ENCODE measurements around the gene POFUT1. TPM values are rescaled to one million over a fixed set of nuclear protein-coding genes. Genes with fewer than 3 reads are reported as not detected.

The POFUT1 gene
- total and polyA plus RNA-seq, 2 of the 8 experiments (the other 6 are each of a cell fraction or from before 2014, with no cell fraction given): 19.4 to 24.4 TPM

GRCh38 chr20:32278199-32278643, 70.5 kb downstream of the POFUT1 start:
- peak overlapping the region in 1 of 4 experiments; percentile 35; a peak in 1 of 7 replicates for H3K9ac ChIP-seq (replicated peaks in 1 of 4; ENCODE audit: extremely low read depth in 1 of 4, low read depth in 3 of 4, low read length in 3 of 4)
- POLR2A ChIA-PET (ENCODE audit: partially characterized antibody): no interaction called here

More at GRCh38 chr20:32278199-32278643, 70.5 kb downstream of the POFUT1 start:
- no peaks in the 10 kb centered on the region for H4K20me1 ChIP-seq (replicated peaks in 1 of 2; ENCODE audit: control insufficient read depth in 1 of 2, insufficient read depth in 2 of 2, low read length in 2 of 2)
- peak overlapping the region; percentile 47 to 74 for H3K4me2 ChIP-seq (ENCODE audit: insufficient read depth in 1 of 2, low read depth in 2 of 2, low read length in 2 of 2)
- no peaks in the 10 kb centered on the region; the same call in 1 of the 2 replicates for H3K79me1 ChIP-seq (ENCODE audit: low read depth, low read length)
- TF ChIP-seq JUND (IDR thresholded peaks at IDR 0.05; ENCODE audit: low read length): no peak
- TF ChIP-seq SIN3A (conservative IDR thresholded peaks at IDR 0.05 in 1 of 2, IDR thresholded peaks at IDR 0.05 in 1 of 2; ENCODE audit: low read depth in 1 of 2, low read length in 2 of 2): no peak
- no peak for TF ChIP-seq BACH1 (IDR thresholded peaks at IDR 0.05; ENCODE audit: low read length)
- no peak for TF ChIP-seq CEBPB (IDR thresholded peaks at IDR 0.05; ENCODE audit: low read depth, low read length)
- TF ChIP-seq SP1 (IDR thresholded peaks at IDR 0.05; ENCODE audit: low read depth, low read length): no peak
- TF ChIP-seq TCF12 (IDR thresholded peaks at IDR 0.05; ENCODE audit: low read depth, low read length): no peak
- no peak for TF ChIP-seq RBBP5 (IDR thresholded peaks at IDR 0.05; ENCODE audit: borderline replicate concordance, low read depth, low read length)
- TF ChIP-seq HDAC6 (IDR thresholded peaks at IDR 0.05; ENCODE audit: low read depth, low read length): no peak
- H3K27ac ChIP-seq (ENCODE audit: low read depth, low read length): no peak overlapping the region
- no peak overlapping the region for H3K56ac ChIP-seq (replicated peaks; ENCODE audit: insufficient read length, low read depth, low read length)
- H3K4me1 ChIP-seq (replicated peaks in 1 of 4; ENCODE audit: control insufficient read depth in 3 of 4, insufficient read depth in 4 of 4, low read length in 3 of 4): peaks cover 0 to 4% (median 0%) of the 10 kb centered on the region in 4 experiments; a peak in 3 of 7 replicates
- H4K91ac ChIP-seq (replicated peaks; ENCODE audit: insufficient read length, low read length): no peak overlapping the region
- H2BK20ac ChIP-seq (ENCODE audit: low read length): no peak overlapping the region
- no peak overlapping the region for H3K4ac ChIP-seq (replicated peaks; ENCODE audit: insufficient read length, low read depth, low read length)
- FAIRE-seq (no peak), DNase-seq (ENCODE audit: low read depth in 1 of 2, low spot score in 2 of 2) (no peak)
- 79% methylated on average over 4 of the region's 4 CpGs; no CpG with 5 or more reads in 1 of the 2 experiments for WGBS, 2 experiments (ENCODE audit: extremely low coverage in 1 of 2, insufficient coverage in 1 of 2, insufficient read length in 1 of 2, insufficient replicate concordance in 2 of 2, low coverage in 1 of 2, low lambda C conversion rate in 2 of 2, missing lambda C conversion rate in 1 of 2)
- H3K4me3 ChIP-seq (ENCODE audit: extremely low read depth in 1 of 4, insufficient read depth in 2 of 4, low read depth in 3 of 4, low read length in 4 of 4): peak overlapping the region; percentile 70 to 87 (median 78)
- no peak overlapping the region for H3K18ac ChIP-seq (ENCODE audit: extremely low read depth, low read length)
- H2BK5ac ChIP-seq (ENCODE audit: low read depth, low read length): no peak overlapping the region
- H2AFZ ChIP-seq (ENCODE audit: low read length): no peak overlapping the region
- H2BK120ac ChIP-seq (replicated peaks; ENCODE audit: low read depth, low read length): no peak overlapping the region
- H3K23ac ChIP-seq (ENCODE audit: insufficient read length): no peak overlapping the region
- H3K9me3 ChIP-seq (ENCODE audit: insufficient read depth in 2 of 2, low read depth in 1 of 2, low read length in 1 of 2): peaks cover 2 to 14% of the 10 kb centered on the region in 2 experiments; a peak in 3 of 4 replicates
- H3K27me3 ChIP-seq (replicated peaks in 1 of 4; ENCODE audit: control insufficient read depth in 3 of 4, extremely low read depth in 1 of 4, insufficient read depth in 3 of 4, low read length in 3 of 4): no peaks in the 10 kb centered on the region
- H3K23me2 ChIP-seq (ENCODE audit: low read depth, low read length): peaks cover 8% of the 10 kb centered on the region; the same call in 1 of the 2 replicates
- no peaks in the 10 kb centered on the region for H3K79me2 ChIP-seq (ENCODE audit: control insufficient read depth in 1 of 2, insufficient read depth in 2 of 2, low read length in 2 of 2)
- H4K8ac ChIP-seq (ENCODE audit: extremely low read depth, insufficient read depth, low read length): no peak overlapping the region
- H3K14ac ChIP-seq (ENCODE audit: insufficient read length): no peak overlapping the region
- no peak overlapping the region for H2BK15ac ChIP-seq (ENCODE audit: low read length)
- H2AK5ac ChIP-seq (ENCODE audit: low read depth, low read length): no peak overlapping the region
- CTCF ChIA-PET (ENCODE audit: partially characterized antibody): no interaction called here
- H2BK12ac ChIP-seq (ENCODE audit: low read depth, low read length): no peak overlapping the region
- H4K5ac ChIP-seq (ENCODE audit: insufficient read length, low read depth, low read length): no peak overlapping the region
- no peaks in the 10 kb centered on the region for H3K36me3 ChIP-seq (ENCODE audit: control insufficient read depth in 2 of 4, insufficient read depth in 4 of 4, low read length in 3 of 4)
